Measurements from ENCODE around the gene SMIM35.
"Not testable (repeated sequence)": the region's sequence is repeated elsewhere in the genome, so short reads cannot be mapped to it uniquely, and the experiment has no call there.

Gene SMIM35

GRCh38 chr11:118010738-118011461 lies 75.9 kb downstream of the SMIM35 start:
- TF ChIP-seq CTCF (conservative IDR thresholded peaks at IDR 0.05; ENCODE audit: low read depth, low read length): no peak
- H3K27ac ChIP-seq: no peak overlapping the region

GRCh38 chr11:118009864-118010737 lies 76.7 kb downstream of the SMIM35 start:
- Histone ChIP-seq H3K4me1 (ENCODE audit: low read depth, poor library complexity, severe bottlenecking) (peaks cover 16% of the 10 kb centered on the region), H3K27me3 (ENCODE audit: insufficient read depth, low read depth) (no peaks in the 10 kb centered on the region), H3K4me3 (IDR thresholded peaks at IDR 0.05; ENCODE audit: insufficient read depth, low read depth, low read length) (no peak overlapping the region), H3K4me2 (no peak overlapping the region), H4K20me1 (ENCODE audit: insufficient read depth) (no peaks in the 10 kb centered on the region), H3K79me2 (ENCODE audit: insufficient read depth, low read depth) (no peaks in the 10 kb centered on the region), H3K27ac (no peak overlapping the region), H3K9ac (no peak overlapping the region), H2AFZ (ENCODE audit: low read depth) (no peak overlapping the region), H3K36me3 (ENCODE audit: insufficient read depth) (no peaks in the 10 kb centered on the region)
- no peak for TF ChIP-seq CTCF (conservative IDR thresholded peaks at IDR 0.05; ENCODE audit: low read depth, low read length)

More at GRCh38 chr11:118010738-118011461, 75.9 kb downstream of the SMIM35 start:
- no peaks in the 10 kb centered on the region for H4K20me1 ChIP-seq (ENCODE audit: insufficient read depth)
- H3K36me3 ChIP-seq (ENCODE audit: insufficient read depth): no peaks in the 10 kb centered on the region
- H3K79me2 ChIP-seq (ENCODE audit: insufficient read depth, low read depth): no peaks in the 10 kb centered on the region
- no peak overlapping the region for H3K4me3 ChIP-seq (IDR thresholded peaks at IDR 0.05; ENCODE audit: insufficient read depth, low read depth, low read length)
- H3K4me2 ChIP-seq: no peak overlapping the region
- peaks cover 16% of the 10 kb centered on the region for H3K4me1 ChIP-seq (ENCODE audit: low read depth, poor library complexity, severe bottlenecking)
- H3K27me3 ChIP-seq (ENCODE audit: insufficient read depth, low read depth): no peaks in the 10 kb centered on the region
- H2AFZ ChIP-seq (ENCODE audit: low read depth): no peak overlapping the region
- H3K9ac ChIP-seq: no peak overlapping the region

- Histone ChIP-seq H3K4me3 (IDR thresholded peaks at IDR 0.05; ENCODE audit: insufficient read depth, low read depth, low read length) (no peak overlapping the region), H2AFZ (ENCODE audit: low read depth) (no peak overlapping the region), H3K36me3 (ENCODE audit: insufficient read depth) (no peaks in the 10 kb centered on the region), H3K27ac (peak overlapping the region; percentile 30; the same call in 1 of the 2 replicates), H3K9ac (no peak overlapping the region), H3K4me1 (ENCODE audit: low read depth, poor library complexity, severe bottlenecking) (peaks cover 16% of the 10 kb centered on the region), H3K79me2 (ENCODE audit: insufficient read depth, low read depth) (no peaks in the 10 kb centered on the region), H3K4me2 (no peak overlapping the region; the same call in 1 of the 2 replicates), H4K20me1 (ENCODE audit: insufficient read depth) (no peaks in the 10 kb centered on the region), H3K27me3 (ENCODE audit: insufficient read depth, low read depth) (no peaks in the 10 kb centered on the region)
- no peak for TF ChIP-seq CTCF (conservative IDR thresholded peaks at IDR 0.05; ENCODE audit: low read depth, low read length)
Measured at GRCh38 chr11:118008271-118008911, 78.4 kb downstream of the SMIM35 start.

- H4K20me1 ChIP-seq (ENCODE audit: insufficient read depth); H3K4me3 ChIP-seq (IDR thresholded peaks at IDR 0.05; ENCODE audit: insufficient read depth, low read depth, low read length); H3K36me3 ChIP-seq (ENCODE audit: insufficient read depth); H3K4me2 ChIP-seq; H2AFZ ChIP-seq (ENCODE audit: low read depth); H3K27me3 ChIP-seq (ENCODE audit: insufficient read depth, low read depth); H3K79me2 ChIP-seq (ENCODE audit: insufficient read depth, low read depth); H3K9ac ChIP-seq: not testable (repeated sequence)
- Histone ChIP-seq H3K4me1 (ENCODE audit: low read depth, poor library complexity, severe bottlenecking) (peaks cover 16% of the 10 kb centered on the region), H3K27ac (peak overlapping the region; percentile 30; the same call in 1 of the 2 replicates)
Measured at GRCh38 chr11:118007563-118008270, 79.0 kb downstream of the SMIM35 start.

Measured in KMS-11 (cell line).